Naive thymus-derived CD8-positive, alpha-beta T cell (primary cell): Measurements from ENCODE around the gene SFT2D1. TPM values are rescaled to one million over a fixed set of nuclear protein-coding genes. Genes with fewer than 3 reads are reported as not detected.
"Not testable (repeated sequence)": the region's sequence is repeated elsewhere in the genome, so short reads cannot be mapped to it uniquely, and the experiment has no call there.

ENCODE experiments used
- ATAC-seq, 2 donors: fragments of 150-1000 bp; cut with Tn5 transposase in 1 of 2; sonication (Bioruptor Pico), chemical (Tn5 transposase) in 1 of 2; 1 replicate in 1 of 2; 2 replicates in 1 of 2; pipeline ENCODE4 v1.10.0; 2021; ENCODE audit warnings: mild to moderate bottlenecking in 2 of 2, moderate library complexity in 2 of 2
- POLR2A ChIA-PET: fragments of 350-600 bp; sonication (Branson Sonifier 250); formaldehyde crosslinking; loops from one replicate; lab custom pipeline; 2021; ENCODE audit warnings: antibody characterized with exemption; lab: Charles Lee
- DNase-seq, 10 donors: peaks; one replicate each; pipeline versions ENCODE4 v3.0.0 to v3.0.0-alpha.2; 2020 to 2022
- H3K27ac Mint-ChIP-seq, 10 donors: one replicate each; pipeline ENCODE4 v1.8.0; 2020 to 2022; ENCODE audit warnings: mild to moderate bottlenecking in 10 of 10, mixed read lengths in 10 of 10, moderate library complexity in 4 of 10, inconsistent platforms in 1 of 10
- H3K27me3 Mint-ChIP-seq, 5 donors: one replicate each; pipeline ENCODE4 v1.8.0; 2021 to 2022; ENCODE audit warnings: mixed read lengths in 5 of 5
- H3K36me3 Mint-ChIP-seq, 3 donors: one replicate each; pipeline ENCODE4 v1.8.0; 2020 to 2022; ENCODE audit warnings: mixed read lengths in 3 of 3, mild to moderate bottlenecking in 2 of 3, inconsistent platforms in 1 of 3
- H3K4me1 Mint-ChIP-seq, 4 donors: one replicate each; pipeline ENCODE4 v1.8.0; 2021 to 2022; ENCODE audit warnings: mixed read lengths in 4 of 4
- H3K4me3 Mint-ChIP-seq, 10 donors: one replicate each; pipeline ENCODE4 v1.8.0; 2020 to 2022; ENCODE audit warnings: mild to moderate bottlenecking in 10 of 10, mixed read lengths in 10 of 10, moderate library complexity in 6 of 10, inconsistent platforms in 1 of 10
- H3K9me3 Mint-ChIP-seq, 9 donors: one replicate each; pipeline ENCODE4 v1.8.0; 2020 to 2022; ENCODE audit warnings: mixed read lengths in 9 of 9, mild to moderate bottlenecking in 3 of 9, inconsistent platforms in 1 of 9, moderate library complexity in 1 of 9
- polyA plus RNA-seq, 3 donors: library from polyadenylated mRNA; unstranded; fragments of 300-500 nt; fragmentation: Illumina TruSeq; gene quantifications; one replicate each; pipeline ENCODE4 v1.2.3, GENCODE V29; 2021
- total RNA-seq, 8 experiments: library from RNA in 2 of 8; stranded (reverse) in 2 of 8; gene quantifications; one replicate each; pipeline ENCODE4 v1.2.3 and lab custom pipeline; 2021 to 2026

SFT2D1 gene
- total and polyA plus RNA-seq, 5 experiments from 2014 or later: 28.5 to 58.1 (median 44.2) TPM

DNA sequence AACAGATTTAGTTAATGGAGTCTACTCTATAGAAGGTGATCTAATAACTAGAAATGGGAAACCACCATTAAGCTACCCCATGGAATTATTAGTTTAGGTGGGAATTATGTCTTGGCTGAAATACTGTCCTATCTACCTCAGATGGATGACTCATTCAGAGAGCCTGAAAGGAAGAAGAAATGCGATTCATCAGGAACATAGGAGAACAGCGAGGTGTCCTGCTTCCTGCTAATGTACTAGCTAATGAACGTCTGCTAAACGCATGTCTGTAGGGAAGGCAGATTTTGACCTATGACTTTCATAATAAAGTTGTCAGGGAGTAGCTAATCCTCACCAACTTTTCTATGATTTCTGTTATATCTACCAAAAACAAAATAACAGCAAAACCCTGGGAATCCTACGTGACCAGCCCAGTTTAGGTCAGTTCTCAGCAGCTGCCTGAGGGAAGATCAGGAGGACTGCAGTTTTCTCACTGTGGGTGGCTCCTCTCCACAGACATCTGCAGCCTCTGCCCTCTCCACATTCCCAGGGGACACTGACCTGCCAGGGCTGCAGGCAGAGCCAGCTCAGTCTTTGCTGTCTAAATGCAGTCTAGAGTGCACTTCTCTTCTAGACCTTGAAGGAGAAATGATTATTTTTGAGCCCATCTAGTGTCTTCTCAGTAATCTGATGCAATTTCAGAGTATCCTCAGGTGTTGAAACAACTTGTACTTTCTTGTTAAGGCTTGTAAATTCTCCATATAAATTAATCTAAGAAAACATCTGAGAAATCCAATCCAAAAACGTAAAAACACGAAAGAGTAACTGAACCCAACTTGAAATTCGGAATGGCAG is 18.1 kb upstream of the SFT2D1 start:
- ATAC-seq (no peak), DNase-seq (no peak)
- peaks cover 4 to 16% (median 10%) of the 10 kb centered on the region in 5 donors for H3K27me3 Mint-ChIP-seq
- H3K36me3 Mint-ChIP-seq: peaks cover 0 to 22% (median 18%) of the 10 kb centered on the region in 3 donors
- peak overlapping the region in 1 of 10 donors; percentile 21 for H3K27ac Mint-ChIP-seq
- H3K4me3 Mint-ChIP-seq: no peak overlapping the region
- H3K4me1 Mint-ChIP-seq: no peaks in the 10 kb centered on the region
- POLR2A ChIA-PET: no interaction called here
- H3K9me3 Mint-ChIP-seq: peaks cover 0 to 6% (median 0%) of the 10 kb centered on the region in 9 donors

DNA sequence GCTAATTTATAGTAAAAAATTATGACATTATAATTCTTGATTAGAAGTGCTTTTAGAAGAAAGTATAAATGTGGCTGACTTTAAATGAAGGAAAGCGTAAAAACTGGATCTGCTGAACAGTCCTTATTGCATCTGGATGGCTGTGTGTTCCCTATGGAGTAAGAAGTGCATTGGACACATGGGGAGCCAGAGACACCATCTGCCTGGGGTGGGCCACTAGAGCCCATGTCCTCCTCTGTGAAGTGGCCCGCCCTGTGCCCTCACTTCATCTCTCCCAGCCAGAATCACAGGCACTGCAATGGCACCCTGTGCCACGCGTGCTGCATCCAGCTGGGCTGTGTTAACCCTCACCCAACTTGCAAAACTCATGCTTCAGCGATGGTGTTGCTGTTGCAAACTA is 13.2 kb upstream of the SFT2D1 start:
- ATAC-seq (no peak), DNase-seq (no peak)
- peaks cover 0 to 11% (median 3%) of the 10 kb centered on the region in 3 donors for H3K36me3 Mint-ChIP-seq
- peaks cover 0 to 21% (median 7%) of the 10 kb centered on the region in 9 donors for H3K9me3 Mint-ChIP-seq
- H3K27ac Mint-ChIP-seq: no peak overlapping the region
- no peak overlapping the region for H3K4me3 Mint-ChIP-seq
- H3K4me1 Mint-ChIP-seq: no peaks in the 10 kb centered on the region
- peaks cover 4 to 21% (median 13%) of the 10 kb centered on the region in 5 donors for H3K27me3 Mint-ChIP-seq
- POLR2A ChIA-PET: no interaction called here

DNA sequence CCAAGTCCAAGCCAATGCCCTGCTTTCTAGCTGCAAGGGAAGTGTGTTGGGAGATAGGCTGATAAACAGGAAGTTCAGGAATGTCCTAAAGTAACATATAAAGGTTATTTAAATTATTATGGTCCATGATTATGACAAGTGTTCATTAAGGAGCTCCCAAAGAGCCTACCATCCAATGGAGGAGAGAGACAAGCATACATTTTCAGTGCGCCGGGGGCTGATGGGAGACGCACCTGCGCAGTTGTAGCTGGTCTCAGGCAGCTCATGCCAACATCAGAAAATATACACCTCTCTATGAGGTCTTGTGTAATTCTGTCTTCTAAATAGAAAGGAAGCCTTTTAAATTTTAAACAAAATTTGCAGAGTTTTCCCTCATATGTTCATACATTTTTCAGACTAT is 12.6 kb upstream of the SFT2D1 start:
- Mint-ChIP-seq H3K4me1 (no peaks in the 10 kb centered on the region), H3K36me3 (peaks cover 0 to 12% (median 6%) of the 10 kb centered on the region in 3 donors), H3K4me3 (no peak overlapping the region), H3K27me3 (peaks cover 4 to 21% (median 13%) of the 10 kb centered on the region in 5 donors), H3K9me3 (peaks cover 0 to 27% (median 10%) of the 10 kb centered on the region in 9 donors), H3K27ac (no peak overlapping the region)
- POLR2A ChIA-PET: no interaction called here
- no peak for DNase-seq
- no peak for ATAC-seq

DNA sequence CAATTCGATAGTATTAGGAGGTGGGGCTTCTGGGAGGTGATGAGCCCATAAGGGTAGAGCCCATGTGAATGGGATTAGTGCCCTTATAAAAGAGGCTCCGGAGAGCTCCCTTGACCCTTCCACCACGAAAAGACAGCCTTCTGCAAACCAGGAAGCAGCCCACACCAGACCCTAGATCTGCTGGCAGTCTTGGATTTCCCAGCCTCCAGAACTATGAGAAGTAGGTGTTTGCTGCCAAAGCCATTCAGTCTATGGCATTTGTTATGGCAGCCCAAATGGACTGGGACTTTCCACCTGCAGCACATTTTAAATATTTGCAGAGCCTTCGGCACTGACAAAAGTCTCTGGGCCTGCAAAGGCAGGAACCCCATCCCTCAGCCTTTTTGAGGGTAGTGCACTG is 11.8 kb upstream of the SFT2D1 start:
- Mint-ChIP-seq H3K27ac (no peak overlapping the region), H3K4me1 (no peaks in the 10 kb centered on the region), H3K27me3 (peaks cover 4 to 21% (median 11%) of the 10 kb centered on the region in 5 donors), H3K9me3 (peaks cover 0 to 36% (median 18%) of the 10 kb centered on the region in 9 donors), H3K4me3 (no peak overlapping the region), H3K36me3 (peaks cover 0 to 20% (median 8%) of the 10 kb centered on the region in 3 donors)
- POLR2A ChIA-PET: no interaction called here
- DNase-seq (no peak), ATAC-seq (no peak)

DNA sequence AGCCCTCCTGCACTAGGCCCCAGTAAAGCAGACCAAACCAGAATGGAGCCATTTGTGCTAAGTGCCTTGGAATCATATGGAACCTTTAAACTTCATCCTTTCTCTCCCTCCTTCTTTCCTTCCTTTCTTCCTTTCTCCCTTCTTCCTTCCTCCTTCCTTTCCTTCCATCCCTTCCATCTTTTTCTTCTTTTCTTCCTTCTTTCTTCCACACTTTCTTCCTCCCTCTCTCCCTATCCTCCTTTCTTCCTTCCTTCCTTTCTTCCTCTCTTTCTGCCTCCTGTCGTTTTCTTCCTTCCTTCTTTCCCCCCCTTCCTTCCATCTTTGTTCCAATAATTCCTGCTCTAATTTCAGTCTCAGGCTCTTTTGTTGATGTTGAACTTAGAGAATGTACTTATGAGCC is 11.2 kb upstream of the SFT2D1 start:
- peaks cover 0 to 22% (median 8%) of the 10 kb centered on the region in 3 donors for H3K36me3 Mint-ChIP-seq
- no peak overlapping the region for H3K4me3 Mint-ChIP-seq
- no peaks in the 10 kb centered on the region for H3K4me1 Mint-ChIP-seq
- H3K27ac Mint-ChIP-seq: no peak overlapping the region
- peaks cover 2 to 17% (median 10%) of the 10 kb centered on the region in 5 donors for H3K27me3 Mint-ChIP-seq
- H3K9me3 Mint-ChIP-seq: peaks cover 0 to 39% (median 16%) of the 10 kb centered on the region in 9 donors
- ATAC-seq (no peak), DNase-seq (no peak)
- POLR2A ChIA-PET: no interaction called here

DNA sequence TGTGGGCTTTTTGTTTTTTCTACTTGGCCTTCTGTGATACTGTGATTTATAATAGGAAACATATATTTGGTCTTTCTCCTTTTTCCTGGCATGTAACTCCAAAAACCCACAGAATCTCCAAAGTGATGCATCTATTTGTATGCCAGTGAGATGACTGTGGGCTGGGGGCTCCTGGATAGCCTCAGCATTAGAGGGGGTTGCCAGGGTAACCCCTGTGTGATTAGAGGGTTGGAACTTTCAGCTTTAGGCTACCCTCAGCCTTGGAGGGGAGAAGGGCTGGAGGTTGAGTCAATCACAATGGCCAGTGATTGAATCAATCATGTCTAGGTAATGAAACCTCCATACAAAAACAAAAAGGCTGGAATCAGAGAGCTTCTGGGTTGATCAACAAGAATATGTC is 10.6 kb upstream of the SFT2D1 start:
- ATAC-seq (no peak), DNase-seq (no peak)
- POLR2A ChIA-PET: interaction anchor here (0.5 kb wide), 1 partner anchor 11 kb away, joined by 4 read pairs; no protein-coding TSS in a partner anchor
- Mint-ChIP-seq H3K27me3 (peaks cover 0 to 11% (median 8%) of the 10 kb centered on the region in 5 donors), H3K4me1 (no peaks in the 10 kb centered on the region), H3K36me3 (peaks cover 0 to 28% (median 8%) of the 10 kb centered on the region in 3 donors), H3K9me3 (peaks cover 0 to 39% (median 16%) of the 10 kb centered on the region in 9 donors), H3K4me3 (no peak overlapping the region), H3K27ac (no peak overlapping the region)

DNA sequence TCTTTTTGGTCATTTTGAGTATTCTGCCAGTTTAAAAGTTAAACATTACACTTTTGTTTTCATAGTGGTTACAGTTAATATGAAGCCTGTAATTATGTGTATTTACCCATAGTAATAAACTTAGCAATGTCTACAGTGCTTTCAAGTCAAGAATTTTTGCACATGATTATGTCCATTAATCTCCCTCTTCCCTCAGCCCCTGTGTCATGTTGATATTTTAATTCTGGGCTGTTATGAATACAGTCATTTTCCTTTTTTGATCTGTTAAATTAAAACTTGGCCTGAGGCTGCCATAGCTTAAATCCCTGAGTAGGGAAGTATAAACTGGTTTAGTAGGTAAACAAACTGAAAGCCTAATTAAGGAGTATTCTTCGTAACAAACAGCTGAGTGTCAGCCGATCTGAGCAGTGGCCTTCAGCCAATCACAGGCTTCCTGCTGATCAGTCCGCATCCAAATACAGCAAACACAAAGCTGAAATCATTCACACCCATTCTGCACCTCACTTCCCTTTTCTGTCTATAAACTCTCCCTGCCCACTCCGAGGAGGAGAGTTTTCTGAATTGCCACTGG is 9.5 kb upstream of the SFT2D1 start:
- Mint-ChIP-seq H3K9me3 (peaks cover 0 to 40% (median 17%) of the 10 kb centered on the region in 9 donors), H3K27ac (no peak overlapping the region), H3K36me3 (peaks cover 0 to 29% (median 8%) of the 10 kb centered on the region in 3 donors), H3K4me1 (no peaks in the 10 kb centered on the region), H3K27me3 (peaks cover 0 to 11% (median 8%) of the 10 kb centered on the region in 5 donors), H3K4me3 (no peak overlapping the region)
- no peak for DNase-seq
- no peak for ATAC-seq
- POLR2A ChIA-PET: no interaction called here

DNA sequence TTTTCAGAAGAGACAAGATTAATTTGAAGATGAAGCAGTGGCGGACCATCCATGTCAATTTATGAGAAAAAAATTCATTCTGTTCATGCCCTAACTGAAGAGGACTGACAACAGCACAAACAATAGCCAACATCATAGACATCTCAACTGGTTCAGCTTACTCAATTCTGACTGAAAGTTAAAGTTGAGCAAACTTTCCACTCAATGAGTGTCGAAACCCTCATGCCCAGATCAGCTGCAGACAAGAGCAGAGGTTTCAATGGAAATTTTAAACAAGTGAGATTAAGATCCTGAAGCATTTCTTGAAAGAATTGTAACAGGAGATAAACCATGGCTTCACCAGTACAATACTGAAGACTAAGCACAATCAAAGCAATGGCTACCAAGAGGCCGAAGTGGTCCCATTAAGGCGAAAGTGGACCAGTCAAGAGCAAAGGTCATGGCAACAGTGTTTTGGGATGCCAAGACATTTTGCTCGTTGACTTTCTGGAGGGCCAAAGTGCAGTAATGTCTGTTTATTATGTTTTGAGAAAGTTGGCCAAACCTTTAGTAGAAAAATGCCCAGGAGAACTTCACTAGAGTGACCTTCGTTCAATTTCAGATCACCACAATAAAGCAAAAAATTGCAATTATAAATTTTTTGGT is 6.1 kb upstream of the SFT2D1 start:
- POLR2A ChIA-PET: no interaction called here
- Mint-ChIP-seq H3K4me3 (no peak overlapping the region), H3K9me3 (peaks cover 0 to 40% (median 17%) of the 10 kb centered on the region in 9 donors), H3K27ac (no peak overlapping the region), H3K36me3 (peaks cover 0 to 29% (median 8%) of the 10 kb centered on the region in 3 donors), H3K4me1 (peaks cover 0 to 5% (median 1%) of the 10 kb centered on the region in 4 donors), H3K27me3 (peaks cover 0 to 2% (median under 1%) of the 10 kb centered on the region in 5 donors)
- DNase-seq: no peak
- ATAC-seq: no peak

DNA sequence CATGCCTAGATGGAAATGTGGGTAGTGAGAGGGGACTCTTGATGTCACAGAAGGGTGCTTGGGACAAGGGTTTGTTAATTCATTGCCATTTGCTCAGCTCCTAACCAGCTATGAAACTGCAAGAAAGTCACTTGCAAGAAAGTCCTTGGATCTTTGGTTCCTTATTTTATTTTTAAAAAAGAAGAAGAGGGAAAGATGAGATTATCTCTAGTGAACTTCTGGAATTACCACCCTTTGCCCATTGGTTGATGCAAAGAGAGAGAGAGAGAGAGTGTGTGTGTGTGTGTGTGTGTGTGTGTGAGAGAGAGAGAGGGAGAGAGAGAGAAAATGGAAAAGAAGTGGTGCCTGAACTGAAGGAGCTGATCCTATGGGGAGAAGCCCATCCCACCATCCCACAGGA is 4.6 kb upstream of the SFT2D1 start:
- Mint-ChIP-seq H3K9me3 (peaks cover 0 to 38% (median 17%) of the 10 kb centered on the region in 9 donors), H3K27me3 (no peaks in the 10 kb centered on the region), H3K36me3 (peaks cover 0 to 26% (median 8%) of the 10 kb centered on the region in 3 donors), H3K4me1 (peaks cover 1 to 10% (median 2%) of the 10 kb centered on the region in 4 donors), H3K4me3 (no peak overlapping the region), H3K27ac (no peak overlapping the region)
- no peak for DNase-seq
- POLR2A ChIA-PET: no interaction called here
- ATAC-seq: no peak

DNA sequence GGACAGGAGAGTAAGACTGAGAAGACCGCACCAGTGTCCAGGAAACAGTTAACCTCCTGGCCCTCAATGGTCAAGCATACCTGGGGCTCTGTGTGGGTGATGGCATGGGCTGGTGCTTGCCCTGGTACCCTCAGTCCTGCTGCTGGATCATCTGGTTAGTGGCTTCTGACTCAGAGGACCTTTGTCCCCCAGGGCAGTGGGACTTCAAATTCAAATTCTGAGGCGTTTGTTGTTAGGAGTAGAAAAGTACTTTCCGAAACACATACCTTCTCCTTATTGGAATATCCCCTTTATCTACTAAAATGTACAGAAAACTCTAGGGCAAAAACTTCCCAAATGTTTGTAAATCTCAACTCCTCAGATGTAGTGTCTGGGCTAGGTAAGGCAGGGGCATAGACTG is 4.1 kb upstream of the SFT2D1 start:
- Mint-ChIP-seq H3K4me3 (no peak overlapping the region), H3K27ac (no peak overlapping the region), H3K27me3 (no peaks in the 10 kb centered on the region), H3K4me1 (peaks cover 3 to 15% (median 5%) of the 10 kb centered on the region in 4 donors), H3K36me3 (peaks cover 0 to 21% (median 8%) of the 10 kb centered on the region in 3 donors), H3K9me3 (peaks cover 0 to 33% (median 15%) of the 10 kb centered on the region in 9 donors)
- DNase-seq (no peak), ATAC-seq (no peak)
- POLR2A ChIA-PET: no interaction called here

DNA sequence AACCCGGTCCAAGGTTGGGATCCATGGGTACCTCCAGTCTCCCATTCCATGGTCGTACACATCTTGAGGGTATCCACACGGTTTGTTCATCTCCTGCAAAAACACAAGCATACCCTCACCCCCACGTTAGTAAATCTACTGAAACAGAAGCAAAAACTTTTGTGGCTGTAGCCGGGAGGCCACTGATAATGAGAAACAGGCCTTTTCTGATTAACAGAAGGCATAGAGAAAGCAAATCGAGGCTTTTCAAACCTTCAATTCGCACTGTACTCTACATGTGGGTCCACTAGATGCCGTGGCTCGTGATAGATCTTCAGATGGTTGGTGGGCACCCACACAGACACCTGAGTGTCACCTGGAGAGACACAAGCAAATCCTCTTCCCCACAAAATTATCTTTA is 3.3 kb upstream of the SFT2D1 start:
- not testable (repeated sequence) for H3K27me3 Mint-ChIP-seq
- H3K9me3 Mint-ChIP-seq: peaks cover 0 to 27% (median 11%) of the 10 kb centered on the region in 9 donors

DNA sequence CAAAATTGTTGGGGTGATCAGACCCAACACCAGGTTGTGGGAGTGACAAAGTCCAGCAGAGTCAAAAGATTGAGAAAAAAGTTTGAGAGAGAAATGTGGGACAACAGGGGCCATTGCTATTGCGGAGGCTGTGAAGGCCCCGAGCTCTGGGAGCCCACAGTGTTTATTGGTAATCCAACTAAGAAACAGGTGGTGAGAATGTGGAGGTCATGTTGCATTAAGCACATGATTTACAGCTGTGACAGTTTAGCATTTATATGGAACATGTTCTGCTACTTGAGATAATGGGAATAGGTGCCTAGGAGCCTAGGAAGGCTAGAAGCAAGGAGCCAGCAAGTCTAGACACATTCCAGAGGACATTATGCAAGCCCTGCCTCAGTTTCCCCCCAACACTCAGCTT is 2.6 kb upstream of the SFT2D1 start:
- peaks cover 3 to 17% (median 7%) of the 10 kb centered on the region in 4 donors for H3K4me1 Mint-ChIP-seq
- DNase-seq, H3K27me3 Mint-ChIP-seq, POLR2A ChIA-PET, ATAC-seq: not testable (repeated sequence)
- peaks cover 0 to 17% (median 2%) of the 10 kb centered on the region in 3 donors for H3K36me3 Mint-ChIP-seq
- peaks cover 0 to 19% (median 7%) of the 10 kb centered on the region in 9 donors for H3K9me3 Mint-ChIP-seq
- H3K4me3 Mint-ChIP-seq: peak overlapping the region in 2 of 10 donors; percentile 15 to 52
- H3K27ac Mint-ChIP-seq: peak overlapping the region in 2 of 10 donors; percentile 38 to 53

More for the DNA sequence above, 3.3 kb upstream of the SFT2D1 start:
- ATAC-seq, DNase-seq, H3K27ac Mint-ChIP-seq, H3K4me3 Mint-ChIP-seq, POLR2A ChIA-PET: not testable (repeated sequence)
- Mint-ChIP-seq H3K36me3 (peaks cover 0 to 18% (median 6%) of the 10 kb centered on the region in 3 donors), H3K4me1 (peaks cover 3 to 17% (median 7%) of the 10 kb centered on the region in 4 donors)
